ENCODE data around the gene INSYN2A.

INSYN2A gene

GRCh38 chr10:127196282-127197153, at the start of gene INSYN2A:
Gene INSYN2A (minus strand): TSS chr10:127196591. CDS start chr10:127176395, 20,196 bp downstream.
- DNase-seq (ENCODE audit: low read depth), result peak; percentile 20

GRCh38 chr10:127245456-127245855, 49.1 kb upstream of the INSYN2A start:
- DNase-seq (ENCODE audit: low read depth), result no peak

GRCh38 chr10:127243490-127244272, 47.3 kb upstream of the INSYN2A start:
- DNase-seq (ENCODE audit: low read depth), result peak; percentile 12

GRCh38 chr10:127242914-127243313, 46.5 kb upstream of the INSYN2A start:
- DNase-seq (ENCODE audit: low read depth), result no peak

GRCh38 chr10:127236266-127236665, 39.9 kb upstream of the INSYN2A start:
- no peak for DNase-seq (ENCODE audit: low read depth)

GRCh38 chr10:127234306-127234800, 38.0 kb upstream of the INSYN2A start:
- DNase-seq (ENCODE audit: low read depth), result no peak

- DNase-seq (ENCODE audit: low read depth), result peak; percentile 27
Observed at GRCh38 chr10:127228195-127228787, 31.9 kb upstream of the INSYN2A start.

GRCh38 chr10:127227663-127228062, 31.3 kb upstream of the INSYN2A start:
- no peak for DNase-seq (ENCODE audit: low read depth)

GRCh38 chr10:127227027-127227426, 30.6 kb upstream of the INSYN2A start:
- DNase-seq (ENCODE audit: low read depth), result no peak

GRCh38 chr10:127221281-127221680, 24.9 kb upstream of the INSYN2A start:
- no peak for DNase-seq (ENCODE audit: low read depth)

GRCh38 chr10:127218658-127219057, 22.3 kb upstream of the INSYN2A start:
- DNase-seq (ENCODE audit: low read depth), result no peak

GRCh38 chr10:127216786-127217185, 20.4 kb upstream of the INSYN2A start:
- DNase-seq (ENCODE audit: low read depth), result no peak

- no peak for DNase-seq (ENCODE audit: low read depth)
Observed at GRCh38 chr10:127216274-127216673, 19.9 kb upstream of the INSYN2A start.

- DNase-seq (ENCODE audit: low read depth), result no peak
Observed at GRCh38 chr10:127215866-127216265, 19.5 kb upstream of the INSYN2A start.

GRCh38 chr10:127210936-127211466, 14.6 kb upstream of the INSYN2A start:
- DNase-seq (ENCODE audit: low read depth), result no peak

- peak; percentile 60 for DNase-seq (ENCODE audit: low read depth)
Observed at GRCh38 chr10:127207081-127207480, 10.7 kb upstream of the INSYN2A start.

GRCh38 chr10:127203067-127203466, 6.7 kb upstream of the INSYN2A start:
- no peak for DNase-seq (ENCODE audit: low read depth)

GRCh38 chr10:127200646-127201045, 4.3 kb upstream of the INSYN2A start:
- DNase-seq (ENCODE audit: low read depth), result no peak

GRCh38 chr10:127198721-127199120, 2.3 kb upstream of the INSYN2A start:
- DNase-seq (ENCODE audit: low read depth), result no peak

- no peak for DNase-seq (ENCODE audit: low read depth)
Observed at GRCh38 chr10:127198307-127198706, 1.9 kb upstream of the INSYN2A start.

- DNase-seq (ENCODE audit: low read depth), result no peak
Observed at GRCh38 chr10:127197154-127197432, 702 bp upstream of the INSYN2A start.

- DNase-seq (ENCODE audit: low read depth), result no peak
Observed at GRCh38 chr10:127195571-127196281, 665 bp downstream of the INSYN2A start.

Data from amniotic epithelial cell (primary cell).